Measurements from ENCODE around the gene LAYN. TPM values are rescaled to one million over a fixed set of nuclear protein-coding genes. Genes with fewer than 3 reads are reported as not detected.

The LAYN gene
- total RNA-seq, 1 donor from 2014 or later, result 2.8 TPM

GRCh38 chr11:111531687-111532364, 8.7 kb upstream of the LAYN start:
- Histone ChIP-seq H3K36me3 (no peaks in the 10 kb centered on the region), H3K9me3 (replicated peaks) (no peaks in the 10 kb centered on the region), H3K4me3 (no peak overlapping the region), H3K4me1 (no peaks in the 10 kb centered on the region), H3K27me3 (ENCODE audit: low read depth) (peaks cover 36% of the 10 kb centered on the region), H3K27ac (replicated peaks) (no peak overlapping the region)
- DNase-seq, result no peak
- TF ChIP-seq CTCF (IDR thresholded peaks at IDR 0.05; ENCODE audit: borderline replicate concordance), result no peak
- intact Hi-C loops (cut with micrococcal nuclease), result no loop called here

- Histone ChIP-seq H3K4me1 (no peaks in the 10 kb centered on the region), H3K36me3 (no peaks in the 10 kb centered on the region), H3K4me3 (no peak overlapping the region), H3K27ac (replicated peaks) (no peak overlapping the region), H3K9me3 (replicated peaks) (no peaks in the 10 kb centered on the region), H3K27me3 (ENCODE audit: low read depth) (peaks cover 40% of the 10 kb centered on the region)
- TF ChIP-seq CTCF (IDR thresholded peaks at IDR 0.05; ENCODE audit: borderline replicate concordance), result no peak
- no peak for DNase-seq
- intact Hi-C loops (cut with micrococcal nuclease), result no loop called here
Observed at GRCh38 chr11:111532365-111532709, 8.2 kb upstream of the LAYN start.

GRCh38 chr11:111535281-111535680, 5.2 kb upstream of the LAYN start:
- Histone ChIP-seq H3K36me3 (no peaks in the 10 kb centered on the region), H3K27me3 (ENCODE audit: low read depth) (peaks cover 62% of the 10 kb centered on the region), H3K4me3 (no peak overlapping the region), H3K4me1 (peaks cover 9% of the 10 kb centered on the region), H3K9me3 (replicated peaks) (no peaks in the 10 kb centered on the region), H3K27ac (replicated peaks) (no peak overlapping the region)
- intact Hi-C loops (cut with micrococcal nuclease), result no loop called here
- no peak for TF ChIP-seq CTCF (IDR thresholded peaks at IDR 0.05; ENCODE audit: borderline replicate concordance)
- no peak for DNase-seq

- H3K4me3 ChIP-seq, result no peak overlapping the region
- peaks cover 30% of the 10 kb centered on the region for H3K4me1 ChIP-seq
- H3K27ac ChIP-seq (replicated peaks), result no peak overlapping the region
- H3K27me3 ChIP-seq (ENCODE audit: low read depth), result peaks cover 69% of the 10 kb centered on the region
- TF ChIP-seq CTCF (IDR thresholded peaks at IDR 0.05; ENCODE audit: borderline replicate concordance), result no peak
- DNase-seq, result no peak
- H3K9me3 ChIP-seq (replicated peaks), result no peaks in the 10 kb centered on the region
- intact Hi-C loops (cut with micrococcal nuclease), result no loop called here
- H3K36me3 ChIP-seq, result no peaks in the 10 kb centered on the region
Observed at GRCh38 chr11:111537336-111537860, 3.1 kb upstream of the LAYN start.

GRCh38 chr11:111538407-111539114, 2.0 kb upstream of the LAYN start:
- intact Hi-C loops (cut with micrococcal nuclease), result no loop called here
- H3K36me3 ChIP-seq, result no peaks in the 10 kb centered on the region
- peaks cover 63% of the 10 kb centered on the region for H3K27me3 ChIP-seq (ENCODE audit: low read depth)
- H3K4me3 ChIP-seq, result no peak overlapping the region
- H3K27ac ChIP-seq (replicated peaks), result no peak overlapping the region
- TF ChIP-seq CTCF (IDR thresholded peaks at IDR 0.05; ENCODE audit: borderline replicate concordance), result no peak
- H3K9me3 ChIP-seq (replicated peaks), result no peaks in the 10 kb centered on the region
- no peak for DNase-seq
- H3K4me1 ChIP-seq, result peaks cover 31% of the 10 kb centered on the region

Data from left ventricle myocardium inferior (tissue), 1 donor.